GM21786 (cell line): ENCODE data around the gene CSTF2.
"Not testable (repeated sequence)": the region's sequence is repeated elsewhere in the genome, so short reads cannot be mapped to it uniquely, and the experiment has no call there.

ENCODE experiments used
- ATAC-seq: cut with Tn5 transposase; IDR thresholded peaks from one replicate; pipeline ENCODE4 v1.9.1; 2021; ENCODE audit not compliant: unreplicated experiment

The CSTF2 gene

GRCh38 chrX:100819837-100820666 lies at the start of gene CSTF2:
Gene CSTF2 (plus strand): TSS chrX:100820391. CDS start chrX:100820417, 26 bp downstream.
- ATAC-seq = peak; percentile 99

GRCh38 chrX:100796371-100796770 lies 23.8 kb upstream of the CSTF2 start:
- not testable (repeated sequence) for ATAC-seq

GRCh38 chrX:100797359-100797758 lies 22.8 kb upstream of the CSTF2 start:
- ATAC-seq = no peak

- ATAC-seq = no peak
Measured at GRCh38 chrX:100798484-100799214, 21.5 kb upstream of the CSTF2 start.

- no peak for ATAC-seq
Measured at GRCh38 chrX:100802843-100803242, 17.3 kb upstream of the CSTF2 start.

- ATAC-seq = no peak
Measured at GRCh38 chrX:100804780-100805179, 15.4 kb upstream of the CSTF2 start.

GRCh38 chrX:100808265-100808664 lies 11.9 kb upstream of the CSTF2 start:
- ATAC-seq = not testable (repeated sequence)

- ATAC-seq = no peak
Measured at GRCh38 chrX:100812216-100813158, 7.7 kb upstream of the CSTF2 start.

- ATAC-seq = no peak
Measured at GRCh38 chrX:100817340-100817739, 2.9 kb upstream of the CSTF2 start.

- ATAC-seq = no peak
Measured at GRCh38 chrX:100819534-100819836, 706 bp upstream of the CSTF2 start.

GRCh38 chrX:100829730-100830129 lies 9.5 kb downstream of the CSTF2 start:
- ATAC-seq = peak; percentile 81

GRCh38 chrX:100830143-100830542 lies 10.0 kb downstream of the CSTF2 start:
- ATAC-seq = peak; percentile 27

- ATAC-seq = peak; percentile 34
Measured at GRCh38 chrX:100830547-100830946, 10.4 kb downstream of the CSTF2 start.

- no peak for ATAC-seq
Measured at GRCh38 chrX:100831219-100831946, 11.2 kb downstream of the CSTF2 start.

- ATAC-seq = no peak
Measured at GRCh38 chrX:100850317-100850716, 30.1 kb downstream of the CSTF2 start.

GRCh38 chrX:100852810-100853209 lies 32.6 kb downstream of the CSTF2 start:
- ATAC-seq = no peak

- ATAC-seq = no peak
Measured at GRCh38 chrX:100863326-100863864, 43.2 kb downstream of the CSTF2 start.

- ATAC-seq = no peak
Measured at GRCh38 chrX:100864657-100865391, 44.6 kb downstream of the CSTF2 start.

- no peak for ATAC-seq
Measured at GRCh38 chrX:100868273-100868672, 48.1 kb downstream of the CSTF2 start.

GRCh38 chrX:100870527-100870926 lies 50.3 kb downstream of the CSTF2 start:
- no peak for ATAC-seq
